ENCODE measurements around the gene IL17RC. TPM values are rescaled to one million over a fixed set of nuclear protein-coding genes. Genes with fewer than 3 reads are reported as not detected.
"Not testable (repeated sequence)": the region's sequence is repeated elsewhere in the genome, so short reads cannot be mapped to it uniquely, and the experiment has no call there.

IL17RC gene
- total and polyA plus RNA-seq, 12 donors, result 18.6 to 62.3 (median 28.4) TPM

GRCh38 chr3:9870978-9871377 lies 45.9 kb upstream of the IL17RC start:
- H3K27me3 ChIP-seq, result no peaks in the 10 kb centered on the region
- H3K27ac ChIP-seq, result no peak overlapping the region
- no peak overlapping the region for H3K4me3 ChIP-seq
- no peaks in the 10 kb centered on the region for H3K4me1 ChIP-seq
- no peaks in the 10 kb centered on the region for H3K9me3 ChIP-seq
- H3K36me3 ChIP-seq, result no peaks in the 10 kb centered on the region
- no peak for TF ChIP-seq CTCF (IDR thresholded peaks at IDR 0.05)
- ATAC-seq (no peak), DNase-seq (no peak)
- intact Hi-C loops (cut with DNase I), result no loop called here
- 44% methylated on average over 1 of the region's 1 CpG for WGBS, 2 donors

- DNase-seq; H3K27ac ChIP-seq; H3K27me3 ChIP-seq; H3K4me3 ChIP-seq; intact Hi-C loops (cut with DNase I); ATAC-seq; H3K36me3 ChIP-seq; H3K4me1 ChIP-seq; H3K9me3 ChIP-seq: not testable (repeated sequence)
- WGBS, 2 donors, result 94 to 95% methylated on average over 5 of the region's 5 CpGs
Observed at GRCh38 chr3:9872067-9872466, 44.8 kb upstream of the IL17RC start.

- no peak for TF ChIP-seq CTCF (IDR thresholded peaks at IDR 0.05)
- H3K27ac ChIP-seq, result no peak overlapping the region
- H3K36me3 ChIP-seq, result no peaks in the 10 kb centered on the region
- no peaks in the 10 kb centered on the region for H3K4me1 ChIP-seq
- DNase-seq, result no peak
- intact Hi-C loops (cut with DNase I), result no loop called here
- H3K27me3 ChIP-seq, result no peaks in the 10 kb centered on the region
- H3K4me3 ChIP-seq, result no peak overlapping the region
- ATAC-seq, result no peak
- no peaks in the 10 kb centered on the region for H3K9me3 ChIP-seq
Observed at GRCh38 chr3:9875448-9875847, 41.5 kb upstream of the IL17RC start.

GRCh38 chr3:9876255-9876654 lies 40.6 kb upstream of the IL17RC start:
- H3K4me1 ChIP-seq; H3K4me3 ChIP-seq; intact Hi-C loops (cut with DNase I); ATAC-seq; H3K27me3 ChIP-seq; H3K27ac ChIP-seq; H3K9me3 ChIP-seq; DNase-seq; H3K36me3 ChIP-seq: not testable (repeated sequence)
- WGBS, 2 donors, result 85 to 90% methylated on average over 4 of the region's 4 CpGs

- Histone ChIP-seq H3K4me1 (no peaks in the 10 kb centered on the region), H3K9me3 (no peaks in the 10 kb centered on the region), H3K4me3 (no peak overlapping the region), H3K36me3 (no peaks in the 10 kb centered on the region), H3K27me3 (no peaks in the 10 kb centered on the region), H3K27ac (no peak overlapping the region)
- intact Hi-C loops (cut with DNase I), result no loop called here
- DNase-seq (no peak), ATAC-seq (peak in 2 of 8 donors; percentile 22 to 34)
- no peak for TF ChIP-seq CTCF (IDR thresholded peaks at IDR 0.05)
- WGBS, 2 donors, result 90 to 93% methylated on average over 12 of the region's 12 CpGs
Observed at GRCh38 chr3:9876991-9877390, 39.9 kb upstream of the IL17RC start.

GRCh38 chr3:9878700-9879099 lies 38.2 kb upstream of the IL17RC start:
- Histone ChIP-seq H3K4me1 (no peaks in the 10 kb centered on the region), H3K4me3 (no peak overlapping the region), H3K27ac (no peak overlapping the region), H3K36me3 (no peaks in the 10 kb centered on the region), H3K9me3 (no peaks in the 10 kb centered on the region), H3K27me3 (no peaks in the 10 kb centered on the region)
- peak in 1 of 8 donors; percentile 45 for ATAC-seq
- intact Hi-C loops (cut with DNase I), result no loop called here
- WGBS, 2 donors, result 67 to 70% methylated on average over 5 of the region's 5 CpGs
- no peak for DNase-seq
- TF ChIP-seq CTCF (IDR thresholded peaks at IDR 0.05), result no peak

All from heart right ventricle (tissue), 16 donors.